Suprapubic skin (tissue), 3 donors: ENCODE data around the gene MATK.

Experiments used
- POLR2A ChIP-seq, 2 donors: fragments of 450-650 bp; IDR thresholded peaks; one replicate each; pipeline ENCODE4 v1.6.1; 2017; ENCODE audit warnings: antibody characterized with exemption in 2 of 2, mild to moderate bottlenecking in 2 of 2, moderate library complexity in 2 of 2
- TF ChIP-seq, protein P1 (sequence below), 2 donors: fragments of 200-600 bp in 1 of 2; fragments of 450-650 bp in 1 of 2; sonication (generic) in 1 of 2; IDR thresholded peaks; one replicate each; pipeline ENCODE4 v1.5.1; 2016 to 2019; ENCODE audit warnings: antibody characterized with exemption in 2 of 2, mild to moderate bottlenecking in 1 of 2, moderate library complexity in 1 of 2

DNA sequence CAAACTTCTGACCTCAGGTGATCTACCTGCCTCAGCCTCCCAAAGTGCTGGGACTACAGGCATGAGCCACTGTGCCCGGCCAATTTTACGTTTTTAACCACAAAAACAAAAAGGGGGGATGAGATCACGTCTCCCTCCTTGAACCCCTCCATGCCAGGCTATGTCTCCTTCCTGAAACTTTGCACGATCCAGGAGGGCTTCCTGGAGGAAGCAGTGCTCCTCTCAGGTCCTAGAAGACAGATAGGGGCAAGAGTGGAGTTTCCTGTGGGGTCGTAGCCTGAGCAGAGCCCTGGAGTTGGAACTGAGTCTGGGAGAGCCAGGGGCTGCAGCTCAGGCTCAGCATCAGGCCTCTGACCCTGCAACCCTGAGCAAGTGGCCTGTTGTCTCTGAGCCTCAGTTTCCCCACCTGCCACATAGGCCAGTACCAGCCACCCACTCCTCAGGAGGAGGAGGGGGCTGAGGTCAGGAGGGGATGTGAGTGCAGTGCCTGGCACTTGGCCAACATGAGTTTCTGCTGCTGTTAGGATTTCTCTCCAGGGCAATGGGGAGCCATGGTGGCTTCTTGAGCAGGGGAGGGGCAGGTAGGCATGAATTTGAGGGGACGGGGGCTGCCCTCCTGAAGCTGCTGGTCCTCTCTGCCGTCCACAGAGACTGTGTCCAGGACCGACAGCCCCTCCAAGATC is 40.7 kb downstream of the MATK start:
- no peak for TF ChIP-seq POLR2A (IDR thresholded peaks at IDR 0.05)
- TF ChIP-seq, protein P1, sequence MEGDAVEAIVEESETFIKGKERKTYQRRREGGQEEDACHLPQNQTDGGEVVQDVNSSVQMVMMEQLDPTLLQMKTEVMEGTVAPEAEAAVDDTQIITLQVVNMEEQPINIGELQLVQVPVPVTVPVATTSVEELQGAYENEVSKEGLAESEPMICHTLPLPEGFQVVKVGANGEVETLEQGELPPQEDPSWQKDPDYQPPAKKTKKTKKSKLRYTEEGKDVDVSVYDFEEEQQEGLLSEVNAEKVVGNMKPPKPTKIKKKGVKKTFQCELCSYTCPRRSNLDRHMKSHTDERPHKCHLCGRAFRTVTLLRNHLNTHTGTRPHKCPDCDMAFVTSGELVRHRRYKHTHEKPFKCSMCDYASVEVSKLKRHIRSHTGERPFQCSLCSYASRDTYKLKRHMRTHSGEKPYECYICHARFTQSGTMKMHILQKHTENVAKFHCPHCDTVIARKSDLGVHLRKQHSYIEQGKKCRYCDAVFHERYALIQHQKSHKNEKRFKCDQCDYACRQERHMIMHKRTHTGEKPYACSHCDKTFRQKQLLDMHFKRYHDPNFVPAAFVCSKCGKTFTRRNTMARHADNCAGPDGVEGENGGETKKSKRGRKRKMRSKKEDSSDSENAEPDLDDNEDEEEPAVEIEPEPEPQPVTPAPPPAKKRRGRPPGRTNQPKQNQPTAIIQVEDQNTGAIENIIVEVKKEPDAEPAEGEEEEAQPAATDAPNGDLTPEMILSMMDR (IDR thresholded peaks at IDR 0.05): no peak
